Spleen (tissue), 7 donors: ENCODE measurements around the gene FITM1.

Experiments
- POLR2AphosphoS5 ChIP-seq, 3 donors: sonication (generic); formaldehyde crosslinking; IDR thresholded peaks; one replicate each; pipeline ENCODE4 v1.5.1; 2017; ENCODE audit warnings: antibody characterized with exemption in 3 of 3
- TF ChIP-seq, protein P1 (sequence below), 11 experiments: fragments of 200-600 bp in 7 of 11; fragments of 450-650 bp in 4 of 11; sonication (generic) in 4 of 11; IDR thresholded peaks in 8 of 11; conservative IDR thresholded peaks in 3 of 11; 1 replicate in 7 of 11; 2 replicates in 4 of 11; pipeline versions ENCODE4 v1.4.0 to v1.8.0; 2016 to 2021; ENCODE audit warnings: antibody characterized with exemption in 11 of 11, inconsistent platforms in 4 of 11, mild to moderate bottlenecking in 1 of 11
- donor health status: DM: no; HTN: no; CAD: no; lungs with moderate emphysema.
- donor health status: DM: no; HTN: no; CAD: no.
- donor health status: DM: no; HTN: no; CAD: no.

DNA sequence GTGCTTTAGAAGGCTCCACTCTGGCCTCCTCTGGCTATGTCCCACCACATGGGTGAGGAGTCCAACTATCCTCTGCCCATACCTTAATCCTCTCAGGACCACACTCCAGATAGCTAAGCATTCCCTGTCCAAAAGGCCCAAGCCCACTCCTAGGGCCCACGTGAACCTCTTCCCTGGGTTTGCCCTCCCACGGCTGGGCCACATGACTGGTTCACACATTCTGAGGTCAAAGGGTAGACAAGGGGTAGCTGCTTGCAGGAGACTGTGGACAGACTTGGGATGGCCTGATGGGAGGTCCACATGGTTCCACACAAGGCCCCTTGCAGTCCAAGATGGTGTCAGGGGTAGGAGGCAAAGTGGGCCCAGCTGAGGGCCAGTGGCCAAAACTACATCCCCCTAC, 42.4 kb upstream of the FITM1 start:
- TF ChIP-seq, protein P1, sequence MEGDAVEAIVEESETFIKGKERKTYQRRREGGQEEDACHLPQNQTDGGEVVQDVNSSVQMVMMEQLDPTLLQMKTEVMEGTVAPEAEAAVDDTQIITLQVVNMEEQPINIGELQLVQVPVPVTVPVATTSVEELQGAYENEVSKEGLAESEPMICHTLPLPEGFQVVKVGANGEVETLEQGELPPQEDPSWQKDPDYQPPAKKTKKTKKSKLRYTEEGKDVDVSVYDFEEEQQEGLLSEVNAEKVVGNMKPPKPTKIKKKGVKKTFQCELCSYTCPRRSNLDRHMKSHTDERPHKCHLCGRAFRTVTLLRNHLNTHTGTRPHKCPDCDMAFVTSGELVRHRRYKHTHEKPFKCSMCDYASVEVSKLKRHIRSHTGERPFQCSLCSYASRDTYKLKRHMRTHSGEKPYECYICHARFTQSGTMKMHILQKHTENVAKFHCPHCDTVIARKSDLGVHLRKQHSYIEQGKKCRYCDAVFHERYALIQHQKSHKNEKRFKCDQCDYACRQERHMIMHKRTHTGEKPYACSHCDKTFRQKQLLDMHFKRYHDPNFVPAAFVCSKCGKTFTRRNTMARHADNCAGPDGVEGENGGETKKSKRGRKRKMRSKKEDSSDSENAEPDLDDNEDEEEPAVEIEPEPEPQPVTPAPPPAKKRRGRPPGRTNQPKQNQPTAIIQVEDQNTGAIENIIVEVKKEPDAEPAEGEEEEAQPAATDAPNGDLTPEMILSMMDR (IDR thresholded peaks at IDR 0.05 in 8 of 11, conservative IDR thresholded peaks at IDR 0.05 in 3 of 11), result no peak
- TF ChIP-seq POLR2AphosphoS5 (IDR thresholded peaks at IDR 0.05), result no peak
